Measurements from ENCODE around the gene ABHD12. TPM values are rescaled to one million over a fixed set of nuclear protein-coding genes. Genes with fewer than 3 reads are reported as not detected.

ABHD12 gene
- total RNA-seq, 4 donors from 2014 or later, result 11.9 to 18.4 (median 13.8) TPM

DNA sequence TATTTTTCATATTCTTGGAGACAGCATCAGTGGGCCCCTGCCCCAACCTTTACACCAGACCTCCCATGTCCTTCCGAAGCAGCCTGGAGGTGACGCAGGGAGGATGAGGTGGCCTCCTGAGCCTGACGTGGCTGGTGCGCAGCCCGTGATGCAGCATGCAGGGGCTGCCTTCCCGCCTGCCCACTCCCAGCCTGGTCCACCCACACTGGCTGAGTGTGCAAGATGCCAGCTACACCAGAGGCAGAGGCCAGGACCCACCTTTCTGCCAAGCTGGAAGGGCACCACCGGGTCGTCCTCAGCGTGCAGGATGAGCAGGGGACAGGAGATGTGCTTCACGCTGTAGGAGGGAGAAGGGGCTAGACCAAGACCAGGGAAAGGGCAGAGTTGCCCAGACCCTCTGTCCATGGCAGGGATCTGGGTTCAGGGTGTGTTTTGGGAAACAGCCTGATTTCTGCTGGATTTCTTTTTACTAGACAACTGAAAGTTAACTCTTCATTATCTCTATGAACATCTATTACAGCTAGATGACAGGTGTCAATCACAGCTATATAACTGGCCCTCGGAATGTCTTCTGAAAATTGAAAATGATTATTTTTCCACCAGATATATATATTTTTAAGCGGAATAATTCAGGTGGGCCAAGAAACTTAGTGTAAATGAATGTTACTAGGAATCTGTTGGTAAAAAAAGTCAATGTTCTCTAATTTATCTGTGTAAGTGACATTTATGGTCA is 87.2 kb downstream of the ABHD12 start:
- no peaks in the 10 kb centered on the region for H3K36me3 ChIP-seq
- DNase-seq, result no peak
- H3K27ac ChIP-seq, result no peak overlapping the region
- TF ChIP-seq POLR2A (IDR thresholded peaks at IDR 0.05), result no peak
- no peak for TF ChIP-seq CTCF (IDR thresholded peaks at IDR 0.05 in 4 of 5, conservative IDR thresholded peaks at IDR 0.05 in 1 of 5)
- H3K27me3 ChIP-seq, result no peaks in the 10 kb centered on the region
- H3K4me1 ChIP-seq, result no peaks in the 10 kb centered on the region
- no peak overlapping the region for H3K4me3 ChIP-seq
- no peaks in the 10 kb centered on the region for H3K9me3 ChIP-seq
- intact Hi-C loops (cut with DNase I; ENCODE audit: low total_unique reads) (no loop called here), in situ Hi-C loops (cut with MboI; ENCODE audit: low sequenced_read_pairs in 4 of 4) (loop anchor here in 1 of 4 donors (10.0 kb wide), 1 partner anchor 91 kb away; the partner anchor contains the start of gene ABHD12)
- no peak for ATAC-seq

- DNase-seq (no peak), ATAC-seq (no peak)
- Histone ChIP-seq H3K4me3 (no peak overlapping the region), H3K27ac (no peak overlapping the region), H3K36me3 (no peaks in the 10 kb centered on the region), H3K9me3 (no peaks in the 10 kb centered on the region), H3K4me1 (no peaks in the 10 kb centered on the region), H3K27me3 (no peaks in the 10 kb centered on the region)
- intact Hi-C loops (cut with DNase I; ENCODE audit: low total_unique reads), result no loop called here
- in situ Hi-C loops (cut with MboI; ENCODE audit: low sequenced_read_pairs in 4 of 4), result loop anchor here in 1 of 4 donors (10.0 kb wide), 1 partner anchor 92 kb away; the partner anchor contains the start of gene ABHD12
- no peak for TF ChIP-seq CTCF (IDR thresholded peaks at IDR 0.05 in 4 of 5, conservative IDR thresholded peaks at IDR 0.05 in 1 of 5)
- TF ChIP-seq POLR2A (IDR thresholded peaks at IDR 0.05), result no peak
These were observed 88.0 kb downstream of the ABHD12 start for GRCh38 chr20:25302596-25302995.

- no peak for ATAC-seq
- no peak overlapping the region for H3K4me3 ChIP-seq
- TF ChIP-seq POLR2A (IDR thresholded peaks at IDR 0.05) (no peak), CTCF (IDR thresholded peaks at IDR 0.05 in 4 of 5, conservative IDR thresholded peaks at IDR 0.05 in 1 of 5) (no peak)
- DNase-seq, result no peak
- H3K27me3 ChIP-seq, result no peaks in the 10 kb centered on the region
- H3K4me1 ChIP-seq, result peaks cover 4 to 5% of the 10 kb centered on the region in 2 donors
- in situ Hi-C loops (cut with MboI; ENCODE audit: low sequenced_read_pairs in 4 of 4) (loop anchor here in 1 of 4 donors (10.0 kb wide), 1 partner anchor 93 kb away; the partner anchor contains the start of gene ABHD12), intact Hi-C loops (cut with DNase I; ENCODE audit: low total_unique reads) (no loop called here)
- no peak overlapping the region for H3K27ac ChIP-seq
- no peaks in the 10 kb centered on the region for H3K9me3 ChIP-seq
- H3K36me3 ChIP-seq, result no peaks in the 10 kb centered on the region
These were observed 89.2 kb downstream of the ABHD12 start for GRCh38 chr20:25301357-25301920.

GRCh38 chr20:25300496-25301170 is 90.0 kb downstream of the ABHD12 start:
- in situ Hi-C loops (cut with MboI; ENCODE audit: low sequenced_read_pairs in 4 of 4) (loop anchor here in 1 of 4 donors (10.0 kb wide), 1 partner anchor 94 kb away; the partner anchor contains the start of gene ABHD12), intact Hi-C loops (cut with DNase I; ENCODE audit: low total_unique reads) (no loop called here)
- H3K36me3 ChIP-seq, result no peaks in the 10 kb centered on the region
- no peak for TF ChIP-seq POLR2A (IDR thresholded peaks at IDR 0.05)
- TF ChIP-seq CTCF (IDR thresholded peaks at IDR 0.05 in 4 of 5, conservative IDR thresholded peaks at IDR 0.05 in 1 of 5), result no peak
- no peaks in the 10 kb centered on the region for H3K27me3 ChIP-seq
- peaks cover 13% of the 10 kb centered on the region in 2 donors for H3K4me1 ChIP-seq
- ATAC-seq (no peak), DNase-seq (no peak)
- H3K4me3 ChIP-seq, result no peak overlapping the region
- no peak overlapping the region for H3K27ac ChIP-seq
- no peaks in the 10 kb centered on the region for H3K9me3 ChIP-seq
